DMS 273 (cell line): ENCODE results near the gene EGFR.
"Not testable (repeated sequence)": the region's sequence is repeated elsewhere in the genome, so short reads cannot be mapped to it uniquely, and the experiment has no call there.

Experiments
- DNase-seq: peaks from one replicate; lab custom pipeline; 2025; ENCODE audit not compliant: unreplicated experiment; lab: John Stamatoyannopoulos, UW

Gene EGFR

GRCh38 chr7:55034776-55035175 lies 16.0 kb downstream of the EGFR start:
- no peak for DNase-seq

GRCh38 chr7:55035410-55035809 lies 16.6 kb downstream of the EGFR start:
- DNase-seq = not testable (repeated sequence)

GRCh38 chr7:55036950-55037736 lies 18.3 kb downstream of the EGFR start:
- DNase-seq = no peak

- no peak for DNase-seq
Measured at GRCh38 chr7:55043691-55044370, 25.0 kb downstream of the EGFR start.

- DNase-seq = no peak
Measured at GRCh38 chr7:55044371-55044717, 25.5 kb downstream of the EGFR start.

GRCh38 chr7:55044791-55045190 lies 26.0 kb downstream of the EGFR start:
- no peak for DNase-seq

GRCh38 chr7:55046582-55047342 lies 27.9 kb downstream of the EGFR start:
- no peak for DNase-seq

GRCh38 chr7:55048221-55048859 lies 29.5 kb downstream of the EGFR start:
- DNase-seq = peak; percentile 21

GRCh38 chr7:55050281-55050680 lies 31.5 kb downstream of the EGFR start:
- peak; percentile 91 for DNase-seq

GRCh38 chr7:55052081-55052480 lies 33.3 kb downstream of the EGFR start:
- DNase-seq = no peak

- no peak for DNase-seq
Measured at GRCh38 chr7:55052741-55053427, 34.1 kb downstream of the EGFR start.

GRCh38 chr7:55053651-55054571 lies 35.1 kb downstream of the EGFR start:
- no peak for DNase-seq

GRCh38 chr7:55054758-55055157 lies 35.9 kb downstream of the EGFR start:
- DNase-seq = no peak

- no peak for DNase-seq
Measured at GRCh38 chr7:55055479-55055878, 36.7 kb downstream of the EGFR start.

- no peak for DNase-seq
Measured at GRCh38 chr7:55056068-55056467, 37.3 kb downstream of the EGFR start.

GRCh38 chr7:55056577-55057480 lies 38.0 kb downstream of the EGFR start:
- DNase-seq = no peak

GRCh38 chr7:55058314-55058713 lies 39.5 kb downstream of the EGFR start:
- no peak for DNase-seq

GRCh38 chr7:55059021-55059420 lies 40.2 kb downstream of the EGFR start:
- no peak for DNase-seq

- no peak for DNase-seq
Measured at GRCh38 chr7:55060085-55060484, 41.3 kb downstream of the EGFR start.
